DMS 273 (cell line): ENCODE data around the gene PPP2R3C.
"Not testable (repeated sequence)": the region's sequence is repeated elsewhere in the genome, so short reads cannot be mapped to it uniquely, and the experiment has no call there.

Source experiments
- DNase-seq: peaks from one replicate; lab custom pipeline; 2025; ENCODE audit not compliant: unreplicated experiment; lab: John Stamatoyannopoulos, UW

The PPP2R3C gene

DNA sequence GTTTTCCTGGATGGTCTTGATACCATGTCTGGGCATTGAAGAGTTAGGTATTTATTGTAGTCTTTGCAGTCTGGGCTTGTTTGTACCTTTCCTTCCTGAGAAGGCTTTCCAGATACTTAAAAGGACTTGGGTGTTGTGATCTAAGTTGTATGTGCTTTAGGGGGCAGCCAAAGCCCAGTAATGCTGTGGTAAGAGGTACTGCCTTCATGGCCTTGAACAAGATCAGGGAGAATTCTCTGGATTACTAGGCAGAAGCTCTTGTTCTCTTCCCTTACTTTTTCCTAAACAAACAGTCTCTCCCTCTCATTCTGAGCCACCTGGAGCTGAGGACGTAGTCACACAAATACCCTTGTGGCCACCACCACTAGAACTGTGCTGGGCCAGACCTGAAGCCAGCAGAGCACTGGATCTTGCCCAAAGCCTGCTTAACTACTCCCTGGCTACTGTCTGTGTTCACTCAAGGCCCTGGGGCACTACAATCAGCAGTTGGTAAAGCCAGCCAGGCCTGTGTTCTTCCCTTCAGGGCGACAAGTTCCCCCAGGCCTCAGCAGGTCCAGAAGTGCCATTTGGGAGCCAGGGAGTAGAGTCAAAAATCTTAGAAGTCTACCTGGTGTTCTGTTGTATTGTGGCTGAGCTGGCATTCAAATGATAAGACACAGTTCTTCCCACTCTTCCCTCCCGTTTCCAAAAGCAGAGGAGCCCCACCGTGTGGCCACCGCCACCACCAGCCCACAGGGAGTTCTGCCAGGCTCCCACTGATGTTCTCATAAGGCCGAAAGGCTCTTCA lies 11.9 kb upstream of the PPP2R3C start:
- no peak for DNase-seq

DNA sequence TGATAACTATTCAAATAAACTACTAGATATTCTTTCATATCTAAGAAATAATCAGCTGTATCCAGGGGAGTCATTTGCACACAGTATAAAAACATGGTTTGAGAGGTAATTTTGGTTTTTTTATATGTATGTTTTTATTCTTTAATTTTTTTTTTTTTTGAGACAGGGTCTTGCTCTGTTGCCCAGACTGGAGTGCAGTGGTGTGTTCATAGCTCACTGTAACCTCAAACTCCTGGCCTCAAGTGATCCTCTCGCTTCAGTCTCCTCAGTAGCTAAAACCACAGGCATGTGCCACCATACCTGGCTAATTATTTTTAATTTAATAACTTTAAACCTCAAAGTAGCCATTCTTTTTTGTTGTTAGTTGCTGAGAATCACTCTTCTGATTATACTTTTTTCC lies 2.3 kb upstream of the PPP2R3C start:
- no peak for DNase-seq

DNA sequence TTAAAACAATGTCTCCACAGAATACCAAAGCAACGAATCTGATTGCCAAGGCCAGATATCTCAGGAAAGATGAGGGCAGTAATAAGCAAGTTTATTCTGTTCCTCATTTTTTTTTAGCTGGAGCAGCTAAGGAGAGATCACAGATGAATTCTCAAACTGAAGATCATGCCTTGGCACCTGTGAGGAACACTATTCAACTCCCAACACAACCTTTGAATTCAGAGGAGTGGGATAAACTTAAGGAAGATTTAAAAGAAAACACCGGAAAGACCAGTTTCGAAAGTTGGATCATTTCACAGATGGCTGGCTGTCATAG lies 1.6 kb upstream of the PPP2R3C start:
- no peak for DNase-seq

DNA sequence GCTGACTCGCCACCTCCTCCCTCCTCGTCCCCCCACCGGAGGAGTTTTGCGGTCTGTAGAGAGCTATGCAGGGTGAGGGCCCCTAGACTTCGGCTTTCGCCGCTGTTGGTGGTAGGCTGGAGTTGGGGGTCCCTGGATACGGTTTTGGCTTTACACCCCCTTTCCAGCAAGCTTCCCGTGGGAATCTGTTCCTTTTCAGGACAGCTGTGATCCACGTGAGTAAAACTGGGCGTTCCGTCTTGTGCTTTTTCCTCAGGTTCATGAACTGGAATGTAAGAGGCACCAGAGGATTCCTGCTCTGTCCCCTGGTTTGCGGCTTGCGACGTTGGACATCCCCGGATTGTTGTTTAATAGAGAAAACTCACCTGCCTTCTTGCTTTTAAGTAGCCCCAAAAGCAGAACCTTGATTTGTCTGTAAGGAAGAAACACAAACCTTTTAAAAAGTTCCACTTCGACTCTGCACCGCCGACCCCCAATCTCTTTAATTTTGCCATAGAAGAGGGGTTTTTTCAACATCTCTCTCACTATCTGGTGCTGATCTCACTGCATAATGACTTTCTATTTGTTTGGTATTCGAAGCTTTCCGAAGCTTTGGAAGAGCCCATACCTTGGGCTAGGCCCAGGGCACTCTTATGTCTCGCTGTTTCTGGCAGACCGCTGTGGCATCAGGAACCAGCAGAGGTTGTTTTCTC lies 1.1 kb upstream of the PPP2R3C start:
- peak; percentile 29 for DNase-seq

DNA sequence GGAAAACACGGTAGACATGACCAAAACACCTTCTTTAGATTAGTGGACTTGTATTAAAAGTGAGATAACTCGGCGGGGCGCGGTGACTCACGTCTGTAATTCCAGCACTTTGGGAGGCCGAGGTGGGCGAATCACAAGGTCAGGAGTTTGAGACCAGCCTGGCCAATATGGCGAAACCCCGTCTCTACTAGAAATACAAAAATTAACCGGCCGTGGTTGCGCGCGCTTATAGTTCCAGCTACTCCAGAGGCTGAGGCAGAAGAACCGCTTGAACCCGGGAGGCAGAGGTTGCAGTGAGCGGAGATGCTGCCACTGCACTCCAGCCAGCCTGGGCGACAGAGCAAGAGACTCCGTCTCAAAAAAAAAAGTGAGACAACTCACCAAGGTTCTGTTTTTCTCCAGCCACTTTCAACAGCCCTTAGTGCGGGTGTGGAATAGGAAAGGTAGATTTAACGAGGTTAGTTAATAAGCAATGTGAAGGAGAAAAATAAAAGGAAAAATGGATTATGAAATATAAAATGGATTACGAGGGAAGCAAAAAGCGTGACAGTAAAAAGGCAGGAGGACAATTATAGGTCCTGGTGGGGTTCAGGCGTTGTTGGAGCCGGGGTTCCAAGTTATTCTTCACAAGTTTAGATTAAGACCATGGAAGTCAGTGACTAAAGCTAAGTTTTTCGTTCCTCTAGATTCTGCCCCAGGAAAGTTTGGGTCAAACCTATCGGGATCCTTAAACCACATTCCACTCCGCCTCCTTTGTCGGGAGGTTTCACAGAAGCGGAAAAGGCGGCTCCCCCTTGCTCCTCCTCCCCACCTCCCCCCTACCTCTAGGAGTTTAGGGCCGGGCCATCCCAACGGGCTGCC lies 534 bp downstream of the PPP2R3C start:
- peak; percentile 31 for DNase-seq

DNA sequence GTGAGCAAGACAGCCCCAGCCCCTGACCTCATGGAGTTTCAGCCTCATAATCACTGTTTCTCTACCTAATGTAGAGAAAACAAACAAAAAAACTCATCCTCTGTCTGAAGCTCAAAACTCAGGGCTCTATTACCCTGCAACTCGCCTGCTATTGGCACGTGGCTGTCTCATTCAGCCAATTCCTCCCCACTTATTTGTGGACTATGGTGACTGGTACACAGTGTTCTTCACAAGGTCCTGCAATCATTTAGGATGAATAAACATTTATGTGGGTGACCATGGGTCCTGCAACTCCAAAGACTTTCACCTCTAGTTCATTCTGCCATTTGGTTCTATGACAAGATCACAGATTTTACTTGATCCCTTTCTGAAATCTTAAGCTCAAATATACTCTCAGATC lies 4.7 kb downstream of the PPP2R3C start:
- no peak for DNase-seq

DNA sequence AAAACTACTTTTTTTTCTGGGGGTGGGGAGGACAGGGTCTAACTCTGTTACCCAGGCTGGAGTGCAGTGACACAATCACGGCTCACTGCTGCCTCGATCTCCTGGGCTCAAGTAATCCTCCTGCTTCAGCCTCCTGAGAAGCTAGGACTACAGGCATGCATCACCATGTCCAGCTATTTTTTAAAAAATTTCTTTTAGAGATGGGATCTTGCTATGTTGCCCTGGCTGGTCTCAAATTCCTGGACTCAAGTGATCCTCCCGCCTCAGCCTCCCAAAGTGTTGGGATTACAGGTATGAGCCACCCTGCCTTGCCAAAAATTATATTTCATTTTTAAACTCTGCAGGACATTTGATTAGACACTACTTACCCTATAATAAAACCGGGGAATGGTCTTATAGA lies 5.5 kb downstream of the PPP2R3C start:
- DNase-seq, result no peak

DNA sequence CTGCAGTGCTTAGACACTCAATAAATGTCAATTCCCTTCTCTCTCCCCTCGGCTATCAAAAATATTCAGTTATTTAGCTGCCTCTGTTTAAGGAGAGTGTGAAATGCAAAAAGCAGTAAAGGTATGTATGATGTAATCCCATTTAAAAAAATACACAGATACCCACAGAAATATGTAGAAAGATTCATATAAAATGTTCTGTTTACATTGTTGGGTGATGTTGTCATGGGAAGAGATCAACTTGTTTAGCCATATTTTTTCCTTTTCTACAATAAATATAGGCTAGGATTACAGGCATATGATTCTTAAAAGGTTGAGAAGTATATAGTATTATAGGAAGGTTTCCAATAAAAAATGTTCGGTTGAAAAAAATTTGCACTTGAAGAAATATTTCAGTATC lies 7.8 kb downstream of the PPP2R3C start:
- DNase-seq, result no peak

DNA sequence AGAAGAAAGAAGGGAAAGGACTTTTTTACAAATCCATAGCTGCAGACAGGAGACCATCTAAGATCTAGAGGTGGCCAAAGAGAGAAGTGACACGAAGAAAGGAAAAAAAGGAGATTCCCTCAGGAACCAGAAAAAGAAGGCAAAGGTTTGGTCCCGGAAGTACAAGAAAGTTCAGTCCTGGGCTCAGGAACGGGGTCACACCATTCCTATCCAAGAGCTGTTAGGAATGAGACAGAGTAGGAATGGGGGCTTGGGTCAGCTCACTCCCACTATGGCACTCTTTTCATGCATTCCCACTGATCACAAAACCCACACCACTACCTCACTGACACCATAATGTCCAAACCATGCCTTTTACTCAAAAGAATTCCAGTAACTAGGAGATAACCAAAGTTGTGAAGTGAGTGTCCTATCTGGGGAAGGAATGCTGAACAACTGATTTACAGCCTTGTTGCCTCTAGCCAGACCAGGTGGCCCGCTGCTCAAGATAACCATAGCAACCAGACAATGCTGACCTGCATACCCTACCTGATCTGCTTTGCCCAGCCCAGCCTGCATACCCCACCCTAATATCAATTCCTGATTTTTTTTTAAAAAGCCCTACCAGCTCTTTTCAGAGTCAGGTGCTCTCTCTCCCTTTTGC lies 8.4 kb downstream of the PPP2R3C start:
- no peak for DNase-seq

DNA sequence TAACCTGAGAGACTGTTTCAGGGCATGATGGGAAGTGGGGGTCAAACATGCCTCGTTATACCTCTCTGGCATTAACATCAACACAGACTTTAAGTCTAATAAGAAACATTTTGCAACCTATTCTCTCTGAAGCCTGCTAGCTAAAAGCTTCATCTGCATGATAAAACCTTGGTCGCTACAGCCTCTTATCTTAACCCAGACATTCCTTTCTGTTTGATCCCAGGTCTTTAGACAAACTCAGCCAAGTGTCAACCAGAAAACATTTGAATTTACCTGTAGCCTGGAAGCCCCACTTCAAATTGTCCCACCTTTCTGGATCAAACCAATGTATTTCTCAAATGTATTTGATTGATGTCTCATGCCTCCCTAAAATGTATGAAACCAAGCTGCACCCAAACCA lies 9.1 kb downstream of the PPP2R3C start:
- DNase-seq, result no peak

DNA sequence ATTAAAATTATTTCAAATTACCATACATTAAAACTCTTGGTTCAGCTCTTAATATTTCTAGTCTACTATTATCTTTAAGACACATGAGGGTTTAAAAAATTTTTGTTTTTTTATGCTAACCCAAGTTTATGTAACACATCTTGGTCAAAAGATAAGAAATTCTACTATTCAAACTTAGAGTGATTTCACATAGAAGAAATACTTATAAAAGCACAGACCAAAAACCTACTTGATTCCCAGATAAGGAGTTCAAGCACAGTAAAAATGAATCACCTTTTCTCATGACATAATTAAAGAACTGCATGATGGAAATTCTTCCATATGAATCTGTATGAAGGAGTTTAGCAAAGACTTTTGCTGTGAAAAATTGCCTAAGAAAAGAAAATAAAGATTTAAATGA lies 13.9 kb downstream of the PPP2R3C start:
- no peak for DNase-seq

DNA sequence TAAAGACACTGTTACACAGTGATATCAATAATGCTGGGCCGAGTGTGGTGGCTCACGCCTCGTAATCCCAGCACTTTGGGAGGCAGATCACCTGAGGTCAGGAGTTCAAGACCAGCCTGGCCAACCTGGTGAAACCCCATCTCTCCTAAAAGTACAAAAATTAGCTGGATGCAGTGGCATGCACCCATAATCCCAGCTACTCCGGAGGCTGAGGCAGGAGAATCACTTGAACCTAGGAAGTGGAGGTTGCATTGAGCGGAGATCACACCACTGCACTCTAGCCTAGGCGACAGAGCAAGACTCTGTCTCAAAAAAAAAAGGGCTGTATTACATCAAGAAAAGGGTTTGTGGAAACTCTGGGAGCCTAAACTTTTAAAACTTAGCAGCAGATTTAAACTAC lies 27.1 kb downstream of the PPP2R3C start:
- not testable (repeated sequence) for DNase-seq

DNA sequence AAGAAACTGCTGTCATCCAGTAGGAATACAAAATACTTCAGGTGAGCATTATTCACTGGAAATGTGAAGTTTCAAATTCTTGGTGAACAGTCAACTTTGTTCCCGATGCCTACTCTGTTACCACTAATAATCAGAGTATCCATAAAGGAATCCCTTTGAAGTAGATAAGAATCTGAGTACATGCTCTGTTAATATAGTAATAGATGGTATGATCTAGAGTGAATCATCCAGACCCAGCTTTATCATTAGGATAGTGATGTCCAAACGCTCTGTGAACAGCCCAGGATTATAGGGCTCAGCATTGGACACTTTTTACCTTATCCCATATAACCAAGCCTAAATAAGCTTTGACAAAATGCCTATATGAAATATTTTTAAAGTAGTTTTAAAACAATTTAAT lies 33.3 kb downstream of the PPP2R3C start:
- no peak for DNase-seq

DNA sequence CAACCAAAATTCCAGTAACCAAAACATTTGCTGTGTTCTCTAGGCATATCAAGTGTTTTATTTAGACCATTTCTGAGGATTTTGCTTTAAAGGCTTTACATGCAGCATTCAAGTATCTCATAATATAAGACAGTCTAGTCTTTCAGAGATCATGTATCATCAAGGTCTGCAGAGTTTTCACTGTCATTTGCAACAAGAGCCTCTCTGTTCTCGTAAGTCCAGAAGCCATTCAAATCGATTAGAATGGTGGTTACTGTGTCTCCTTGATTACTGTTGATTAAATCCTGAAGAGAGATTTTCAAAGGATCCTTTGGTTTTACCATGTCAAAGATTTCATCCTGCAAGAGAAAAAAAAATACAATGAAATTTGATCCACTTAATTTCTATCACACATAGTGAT lies 36.3 kb downstream of the PPP2R3C start:
- DNase-seq, result no peak

DNA sequence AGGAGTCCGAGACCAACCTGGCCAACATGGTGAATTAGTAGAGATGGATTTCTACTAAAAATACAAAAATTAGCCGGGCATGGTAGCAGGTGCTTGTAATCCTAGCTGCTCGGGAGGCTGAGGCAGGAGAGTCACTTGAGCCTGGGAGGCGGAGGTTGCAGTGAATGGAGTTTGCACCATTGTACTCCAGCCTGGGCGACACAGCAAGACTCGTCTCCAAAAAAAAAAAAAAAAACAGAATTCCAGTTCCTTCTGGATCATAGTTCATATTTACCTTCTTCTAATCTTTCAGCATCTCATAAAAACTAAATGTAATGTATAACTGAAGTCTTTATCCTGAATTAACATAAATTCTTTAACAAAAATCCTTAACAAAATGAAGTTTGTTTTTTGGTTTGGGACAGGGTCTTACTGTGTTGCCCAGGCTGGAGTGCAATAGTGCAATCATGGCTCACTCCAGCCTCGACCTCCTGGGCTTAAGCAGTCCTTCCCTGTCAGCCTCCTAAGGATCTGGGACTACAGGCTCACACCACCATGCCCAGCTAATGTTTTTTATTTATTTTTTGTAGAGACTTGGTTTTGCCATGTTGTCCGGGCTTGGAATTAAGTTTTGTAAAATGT lies 38.1 kb downstream of the PPP2R3C start:
- DNase-seq, result no peak

DNA sequence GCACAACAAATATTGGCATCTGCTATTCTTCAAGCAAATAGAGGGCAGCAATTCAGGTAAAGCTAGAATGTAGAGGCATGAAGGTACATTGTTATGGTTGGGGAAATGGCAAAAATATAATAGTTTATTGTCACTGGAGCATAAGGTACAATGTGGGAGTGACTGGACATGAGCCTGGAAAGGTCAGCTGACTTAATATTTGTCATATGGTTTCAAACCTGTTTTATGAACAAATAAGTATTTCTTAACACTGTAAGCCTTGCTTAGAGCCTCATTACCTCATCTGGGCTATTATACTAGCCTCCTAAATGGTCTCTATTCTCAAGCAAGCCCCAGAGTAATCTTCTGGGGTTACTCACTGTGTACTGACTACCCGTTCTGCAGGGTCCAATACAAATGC lies 42.0 kb downstream of the PPP2R3C start:
- no peak for DNase-seq

DNA sequence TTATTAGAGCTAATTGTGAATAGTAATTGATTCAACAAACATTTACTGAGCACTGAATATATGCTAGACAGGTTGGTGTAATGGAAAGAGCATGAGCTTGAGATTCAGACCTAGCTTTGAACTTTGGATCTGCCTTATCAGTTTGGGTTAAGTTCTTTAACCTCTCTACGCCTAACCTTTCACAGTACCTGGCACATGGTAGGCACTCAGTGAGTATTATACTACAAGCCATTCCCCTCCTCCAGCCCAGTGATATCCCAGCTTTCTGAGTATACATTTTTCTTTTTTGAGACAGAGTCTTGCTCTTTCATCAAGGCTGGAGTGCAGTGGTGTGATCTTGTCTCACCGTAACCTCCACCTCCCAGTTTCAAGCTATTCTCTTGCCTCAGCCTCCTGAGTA lies 43.7 kb downstream of the PPP2R3C start:
- DNase-seq, result no peak

DNA sequence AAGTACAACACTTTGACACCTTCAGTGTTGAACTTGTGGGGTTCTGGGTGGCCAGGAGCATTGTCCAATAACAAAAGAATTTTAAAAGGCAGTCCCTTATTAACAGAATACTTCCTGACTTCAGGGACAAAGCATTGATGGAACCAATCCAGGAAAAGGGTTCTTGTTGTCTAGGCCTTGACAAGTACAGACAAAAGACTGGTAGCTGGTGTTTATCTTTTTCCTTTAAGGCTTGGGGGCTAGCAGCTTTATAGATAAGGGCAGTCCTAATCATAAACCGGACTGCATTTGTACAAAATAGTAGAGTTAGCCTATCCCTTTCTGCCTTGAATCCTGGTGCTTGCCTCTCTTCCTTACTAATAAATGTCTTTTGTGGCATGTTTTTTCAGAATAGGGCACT lies 48.3 kb downstream of the PPP2R3C start:
- DNase-seq, result no peak

DNA sequence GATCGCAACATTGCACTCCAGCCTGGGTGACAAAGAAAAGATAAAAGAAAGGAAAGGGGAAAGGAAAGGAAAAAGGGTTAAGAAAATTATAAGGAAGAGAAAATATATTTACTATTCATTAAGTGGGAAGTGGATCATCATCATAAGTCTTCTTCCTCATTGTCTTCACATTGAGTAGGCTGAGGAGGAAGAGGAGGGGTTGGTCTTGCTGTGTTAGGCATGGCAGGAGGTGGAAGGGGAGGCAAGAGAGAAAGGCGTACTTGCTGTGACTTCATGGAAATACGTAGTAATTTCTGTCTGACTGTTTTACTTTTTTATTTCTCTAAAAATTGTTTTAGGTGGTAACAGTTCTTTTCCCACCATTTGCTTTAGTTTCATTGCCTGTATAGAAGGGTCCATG lies 49.6 kb downstream of the PPP2R3C start:
- DNase-seq, result no peak

DNA sequence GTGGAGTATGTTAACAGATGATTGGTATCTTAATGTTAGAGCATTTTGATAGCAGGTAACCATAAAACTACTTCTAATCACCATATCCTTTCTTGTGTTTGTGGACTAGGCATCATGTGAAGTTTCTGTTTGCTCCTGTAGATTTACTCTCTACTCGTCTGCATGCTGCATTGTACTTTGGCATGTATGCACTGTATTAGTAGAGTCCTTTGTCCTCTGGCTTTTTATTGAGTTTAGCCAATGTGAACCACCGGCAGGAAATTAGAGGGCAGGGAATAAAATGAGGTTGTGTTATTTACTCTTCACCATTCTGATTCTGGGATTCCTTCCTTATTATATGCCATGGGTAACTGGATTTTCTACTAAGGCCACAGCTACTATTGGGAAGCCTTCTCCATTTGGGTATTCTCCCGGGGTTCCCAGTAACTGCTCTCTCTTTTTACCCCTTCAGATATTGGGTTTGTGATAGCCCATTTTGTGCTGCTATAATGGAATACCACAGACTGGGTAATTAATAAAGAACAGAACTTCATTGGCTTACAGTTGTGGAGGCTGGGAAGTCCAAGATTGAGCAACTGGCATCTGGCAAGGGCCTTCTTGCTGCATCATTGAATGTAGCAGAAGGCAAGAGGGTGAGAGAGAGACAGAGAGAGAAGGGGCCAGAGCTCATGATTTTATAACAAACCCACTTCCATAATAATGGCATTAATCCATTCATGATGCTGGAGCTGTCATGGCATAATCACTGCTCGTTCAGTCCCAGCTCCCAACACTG lies 53.4 kb downstream of the PPP2R3C start:
- DNase-seq, result no peak
